Measurements from ENCODE around the gene RXRB. TPM values are rescaled to one million over a fixed set of nuclear protein-coding genes. Genes with fewer than 3 reads are reported as not detected.

The RXRB gene
- total and polyA plus RNA-seq, 2 of the 13 experiments (the other 11 are each of a cell fraction or from before 2014, with no cell fraction given), result 26.7 to 55.7 TPM

GRCh38 chr6:33200219-33201146, at the start of gene RXRB, which contains the start of gene SLC39A7 (continued):
- TF ChIP-seq MLX (CRISPR knock-in tag; IDR thresholded peaks at IDR 0.05) (peak; percentile 33; the same call in 1 of the 2 replicates), HOMEZ (CRISPR knock-in tag; IDR thresholded peaks at IDR 0.05; ENCODE audit: low read depth) (peak; percentile 60; the same call in 1 of the 2 replicates), RCOR2 (CRISPR knock-in tag; IDR thresholded peaks at IDR 0.05) (0 out of 2 replicates have a peak, but pooled peaks have one; percentile 11), ZNF792 (CRISPR knock-in tag; IDR thresholded peaks at IDR 0.05) (no peak; the same call in 1 of the 2 replicates), ZBTB39 (CRISPR knock-in tag; IDR thresholded peaks at IDR 0.05) (no peak; the same call in 1 of the 2 replicates), KLF16 (CRISPR knock-in tag; IDR thresholded peaks at IDR 0.05) (peak in 1 of 2 experiments; percentile 83; a peak in 2 of 4 replicates), DMTF1 (CRISPR knock-in tag; IDR thresholded peaks at IDR 0.05) (0 out of 2 replicates have a peak, but pooled peaks have one; percentile 4), MIXL1 (CRISPR knock-in tag; IDR thresholded peaks at IDR 0.05) (0 out of 2 replicates have a peak, but pooled peaks have one; percentile 10), ZNF556 (CRISPR knock-in tag; IDR thresholded peaks at IDR 0.05; ENCODE audit: borderline replicate concordance) (peak; percentile 87), CERS6 (CRISPR knock-in tag; IDR thresholded peaks at IDR 0.05) (no peak), ZNF18 (CRISPR knock-in tag; IDR thresholded peaks at IDR 0.05; ENCODE audit: insufficient replicate concordance) (peak; percentile 33), GATAD1 (CRISPR knock-in tag; IDR thresholded peaks at IDR 0.05) (peak; percentile 89), GTF2F1 (IDR thresholded peaks at IDR 0.05; ENCODE audit: low read length) (0 out of 2 replicates have a peak, but pooled peaks have one; percentile 7), ELK4 (CRISPR knock-in tag; IDR thresholded peaks at IDR 0.05; ENCODE audit: borderline replicate concordance) (0 out of 2 replicates have a peak, but pooled peaks have one; percentile 3), ZNF749 (CRISPR knock-in tag; IDR thresholded peaks at IDR 0.05; ENCODE audit: borderline replicate concordance) (peak; percentile 56; the same call in 1 of the 2 replicates), ZFP62 (CRISPR knock-in tag; IDR thresholded peaks at IDR 0.05) (0 out of 2 replicates have a peak, but pooled peaks have one; percentile 41)
